ENCODE measurements around the gene NRXN3. TPM values are rescaled to one million over a fixed set of nuclear protein-coding genes. Genes with fewer than 3 reads are reported as not detected.

NRXN3 gene
- total and polyA plus RNA-seq, 2 donors (not counting 1 experiment from before 2014, with no cell fraction given) = 0.83 to 34.6 TPM

DNA sequence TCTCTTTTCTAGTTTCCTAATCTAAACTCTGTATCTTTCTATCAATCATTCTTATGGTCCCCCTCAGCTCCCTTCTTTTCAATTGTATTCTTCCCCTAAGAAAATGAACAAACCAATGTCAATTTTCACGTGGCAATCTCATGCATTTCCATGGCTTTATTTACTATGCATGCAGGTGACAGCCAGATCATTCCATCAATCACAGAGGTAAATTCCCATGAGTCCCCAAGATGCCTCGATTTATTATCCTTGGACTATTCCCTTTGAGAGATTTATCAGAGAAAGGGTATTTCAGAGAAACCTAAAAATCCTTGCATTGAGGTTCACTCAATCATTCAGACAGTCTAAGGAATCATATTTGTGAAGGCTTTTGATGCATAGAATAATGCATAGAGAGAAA, 1739.9 kb downstream of the NRXN3 start:
- Histone ChIP-seq H3K27ac (ENCODE audit: insufficient read depth, low read length) (no peak overlapping the region), H3K9me3 (ENCODE audit: control insufficient read depth, insufficient read depth, low read depth, low read length) (no peaks in the 10 kb centered on the region), H4K20me1 (ENCODE audit: control insufficient read depth, extremely low read depth, insufficient read depth, low read length) (no peaks in the 10 kb centered on the region), H2AFZ (ENCODE audit: low read length) (no peak overlapping the region), H3K9ac (ENCODE audit: insufficient read depth, low read length) (no peak overlapping the region), H3K4me2 (ENCODE audit: extremely low read depth, insufficient read depth, low read length) (no peak overlapping the region), H3K4me1 (ENCODE audit: control insufficient read depth, extremely low read depth, insufficient read depth, low read length) (no peaks in the 10 kb centered on the region), H3K79me2 (ENCODE audit: control insufficient read depth, insufficient read depth, low read length) (no peaks in the 10 kb centered on the region), H3K27me3 (ENCODE audit: control insufficient read depth, insufficient read depth, low read length) (no peaks in the 10 kb centered on the region), H3K36me3 (ENCODE audit: control insufficient read depth, insufficient read depth, low read length) (no peaks in the 10 kb centered on the region), H3K4me3 (replicated peaks in 1 of 4; ENCODE audit: control extremely low read depth in 1 of 4, insufficient read depth in 1 of 4, low read depth in 3 of 4, low read length in 4 of 4) (no peak overlapping the region)
- no peak for DNase-seq (ENCODE audit: low read depth in 2 of 2)
- TF ChIP-seq, protein P1, sequence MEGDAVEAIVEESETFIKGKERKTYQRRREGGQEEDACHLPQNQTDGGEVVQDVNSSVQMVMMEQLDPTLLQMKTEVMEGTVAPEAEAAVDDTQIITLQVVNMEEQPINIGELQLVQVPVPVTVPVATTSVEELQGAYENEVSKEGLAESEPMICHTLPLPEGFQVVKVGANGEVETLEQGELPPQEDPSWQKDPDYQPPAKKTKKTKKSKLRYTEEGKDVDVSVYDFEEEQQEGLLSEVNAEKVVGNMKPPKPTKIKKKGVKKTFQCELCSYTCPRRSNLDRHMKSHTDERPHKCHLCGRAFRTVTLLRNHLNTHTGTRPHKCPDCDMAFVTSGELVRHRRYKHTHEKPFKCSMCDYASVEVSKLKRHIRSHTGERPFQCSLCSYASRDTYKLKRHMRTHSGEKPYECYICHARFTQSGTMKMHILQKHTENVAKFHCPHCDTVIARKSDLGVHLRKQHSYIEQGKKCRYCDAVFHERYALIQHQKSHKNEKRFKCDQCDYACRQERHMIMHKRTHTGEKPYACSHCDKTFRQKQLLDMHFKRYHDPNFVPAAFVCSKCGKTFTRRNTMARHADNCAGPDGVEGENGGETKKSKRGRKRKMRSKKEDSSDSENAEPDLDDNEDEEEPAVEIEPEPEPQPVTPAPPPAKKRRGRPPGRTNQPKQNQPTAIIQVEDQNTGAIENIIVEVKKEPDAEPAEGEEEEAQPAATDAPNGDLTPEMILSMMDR (conservative IDR thresholded peaks at IDR 0.05 in 1 of 2, IDR thresholded peaks at IDR 0.05 in 1 of 2; ENCODE audit: low read depth in 1 of 2, low read length in 2 of 2) = no peak
- no peak for TF ChIP-seq EZH2 (IDR thresholded peaks at IDR 0.05; ENCODE audit: low read length, missing control alignments)

DNA sequence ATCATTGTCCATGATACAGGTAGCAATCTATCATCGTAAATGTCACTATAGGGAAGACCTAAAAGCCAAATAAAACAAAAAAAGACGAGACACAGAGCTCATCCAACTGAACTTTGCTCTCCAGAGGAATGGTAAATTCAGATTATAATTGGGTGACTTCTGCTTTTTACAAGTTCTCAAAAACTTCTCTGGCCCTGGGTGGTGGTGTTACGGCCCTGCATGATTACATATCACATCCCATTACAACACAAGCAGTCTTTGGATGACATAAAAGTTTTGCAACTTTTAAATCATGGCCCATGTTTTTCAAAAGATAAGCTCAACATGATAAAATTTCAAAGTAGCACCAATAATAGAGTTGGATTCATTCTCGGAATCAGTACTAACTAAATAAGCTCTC, 1741.6 kb downstream of the NRXN3 start:
- Histone ChIP-seq H4K20me1 (ENCODE audit: control insufficient read depth, extremely low read depth, insufficient read depth, low read length) (no peaks in the 10 kb centered on the region), H3K27ac (ENCODE audit: insufficient read depth, low read length) (no peak overlapping the region), H3K4me2 (ENCODE audit: extremely low read depth, insufficient read depth, low read length) (no peak overlapping the region), H3K36me3 (ENCODE audit: control insufficient read depth, insufficient read depth, low read length) (no peaks in the 10 kb centered on the region), H3K4me3 (replicated peaks in 1 of 4; ENCODE audit: control extremely low read depth in 1 of 4, insufficient read depth in 1 of 4, low read depth in 3 of 4, low read length in 4 of 4) (no peak overlapping the region), H3K27me3 (ENCODE audit: control insufficient read depth, insufficient read depth, low read length) (no peaks in the 10 kb centered on the region), H3K9ac (ENCODE audit: insufficient read depth, low read length) (no peak overlapping the region), H3K9me3 (ENCODE audit: control insufficient read depth, insufficient read depth, low read depth, low read length) (no peaks in the 10 kb centered on the region), H3K79me2 (ENCODE audit: control insufficient read depth, insufficient read depth, low read length) (no peaks in the 10 kb centered on the region), H3K4me1 (ENCODE audit: control insufficient read depth, extremely low read depth, insufficient read depth, low read length) (no peaks in the 10 kb centered on the region), H2AFZ (ENCODE audit: low read length) (no peak overlapping the region)
- no peak for DNase-seq (ENCODE audit: low read depth in 2 of 2)
- no peak for TF ChIP-seq EZH2 (IDR thresholded peaks at IDR 0.05; ENCODE audit: low read length, missing control alignments)
- TF ChIP-seq, protein P1 (conservative IDR thresholded peaks at IDR 0.05 in 1 of 2, IDR thresholded peaks at IDR 0.05 in 1 of 2; ENCODE audit: low read depth in 1 of 2, low read length in 2 of 2) = no peak

DNA sequence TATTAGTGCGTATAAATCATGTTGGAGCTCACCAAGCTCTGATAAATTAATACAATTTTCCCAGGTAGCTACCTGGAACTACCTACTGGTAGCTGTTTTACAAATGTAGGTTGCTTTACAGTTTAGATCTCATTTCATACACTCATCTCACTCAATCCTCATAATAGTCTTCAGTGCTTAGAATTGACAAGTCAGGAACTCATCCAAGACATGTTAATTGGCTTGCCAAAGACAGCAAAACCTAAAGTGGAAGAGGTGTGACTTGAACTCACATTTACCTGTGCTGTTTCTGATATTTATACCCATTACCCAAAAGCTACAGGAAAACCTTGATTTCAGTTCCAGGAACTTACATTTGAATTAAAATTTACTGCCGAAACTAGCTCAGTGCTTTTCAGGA, 1744.4 kb downstream of the NRXN3 start:
- Histone ChIP-seq H3K4me1 (ENCODE audit: control insufficient read depth, extremely low read depth, insufficient read depth, low read length) (no peaks in the 10 kb centered on the region), H2AFZ (ENCODE audit: low read length) (no peak overlapping the region), H3K79me2 (ENCODE audit: control insufficient read depth, insufficient read depth, low read length) (no peaks in the 10 kb centered on the region), H3K4me2 (ENCODE audit: extremely low read depth, insufficient read depth, low read length) (no peak overlapping the region), H4K20me1 (ENCODE audit: control insufficient read depth, extremely low read depth, insufficient read depth, low read length) (no peaks in the 10 kb centered on the region), H3K9ac (ENCODE audit: insufficient read depth, low read length) (no peak overlapping the region), H3K27me3 (ENCODE audit: control insufficient read depth, insufficient read depth, low read length) (no peaks in the 10 kb centered on the region), H3K36me3 (ENCODE audit: control insufficient read depth, insufficient read depth, low read length) (no peaks in the 10 kb centered on the region), H3K4me3 (replicated peaks in 1 of 4; ENCODE audit: control extremely low read depth in 1 of 4, insufficient read depth in 1 of 4, low read depth in 3 of 4, low read length in 4 of 4) (no peak overlapping the region), H3K9me3 (ENCODE audit: control insufficient read depth, insufficient read depth, low read depth, low read length) (no peaks in the 10 kb centered on the region), H3K27ac (ENCODE audit: insufficient read depth, low read length) (no peak overlapping the region)
- TF ChIP-seq, protein P1 (conservative IDR thresholded peaks at IDR 0.05 in 1 of 2, IDR thresholded peaks at IDR 0.05 in 1 of 2; ENCODE audit: low read depth in 1 of 2, low read length in 2 of 2) = no peak
- no peak for TF ChIP-seq EZH2 (IDR thresholded peaks at IDR 0.05; ENCODE audit: low read length, missing control alignments)
- DNase-seq (ENCODE audit: low read depth in 2 of 2) = no peak

Measured in fibroblast of lung (primary cell).